D341Med (cell line): ENCODE results near the gene GDI1.
A peak's percentile ranks its signal among the peaks of the same experiment; 100 is the strongest.

ENCODE experiments used
- DNase-seq: peaks from one replicate; pipeline ENCODE4 v3.0.0; 2012; ENCODE audit warnings: low spot score

The GDI1 gene

GRCh38 chrX:154481911-154482601 lies 45.1 kb downstream of the GDI1 start:
- DNase-seq: no peak

GRCh38 chrX:154482786-154483185 lies 45.8 kb downstream of the GDI1 start:
- no peak for DNase-seq

GRCh38 chrX:154483325-154483724 lies 46.4 kb downstream of the GDI1 start:
- no peak for DNase-seq

DNA sequence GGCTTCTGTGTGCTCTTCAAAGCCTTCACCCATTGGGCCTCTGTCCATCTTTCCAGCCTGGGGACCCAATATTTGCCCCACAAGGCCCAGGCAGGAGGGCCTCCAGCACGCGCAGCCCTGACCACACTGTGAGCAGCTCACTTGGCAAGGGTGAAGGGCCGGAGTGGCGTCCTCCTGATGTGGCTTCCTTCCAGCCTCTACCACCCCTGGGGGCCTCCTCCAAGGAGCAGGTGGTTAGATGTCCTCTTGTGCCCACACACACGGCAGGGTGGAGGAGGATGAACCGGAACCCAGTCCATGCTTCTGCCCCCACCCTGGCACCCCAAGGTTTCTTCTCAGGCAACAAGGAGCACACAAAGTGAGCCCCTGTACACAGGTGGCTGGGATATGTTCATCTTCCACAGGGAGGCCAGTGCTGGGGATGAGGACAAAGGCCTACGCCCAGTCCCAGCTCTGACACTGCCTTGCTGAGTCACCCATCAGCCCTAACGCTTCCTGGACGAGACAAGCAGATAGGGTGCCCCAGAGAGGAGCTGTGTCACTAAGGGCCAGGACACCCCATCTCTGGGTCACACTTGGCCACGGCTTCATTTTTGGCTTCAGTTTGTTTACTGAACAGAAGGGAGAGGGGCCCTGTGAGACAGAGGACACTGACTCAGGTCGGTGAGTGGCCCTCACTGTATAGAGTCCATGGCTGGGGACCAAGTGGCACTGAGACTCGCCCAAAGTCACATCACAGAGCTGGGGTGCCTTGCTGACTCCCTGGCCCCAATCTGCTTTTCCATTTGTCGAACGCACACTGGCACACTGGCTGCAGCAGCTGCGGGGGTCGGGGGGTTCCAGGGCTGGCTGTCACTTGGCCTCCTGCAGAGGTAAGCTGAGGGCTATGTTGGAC lies 47.5 kb downstream of the GDI1 start:
- no peak for DNase-seq

- DNase-seq: no peak
Observed at GRCh38 chrX:154485150-154486051, 48.4 kb downstream of the GDI1 start.

DNA sequence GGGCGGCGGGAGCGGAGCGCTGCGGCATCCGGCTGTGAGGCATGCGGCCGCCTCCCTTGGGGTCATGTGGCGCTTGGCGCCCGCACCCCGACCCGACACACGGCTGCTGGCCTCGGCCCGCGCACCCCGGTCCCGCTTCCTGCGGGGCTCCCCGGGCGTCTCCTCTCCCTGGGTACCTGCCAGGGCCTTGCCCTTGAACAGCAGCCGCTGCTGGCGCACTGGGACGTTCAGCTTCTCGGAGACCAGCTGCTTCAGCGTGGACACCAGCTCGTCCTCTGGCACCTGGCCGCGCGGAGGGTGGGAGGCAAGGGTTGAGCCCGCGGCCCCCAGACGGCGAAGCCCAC lies 49.1 kb downstream of the GDI1 start:
- peak; percentile 42 for DNase-seq

DNA sequence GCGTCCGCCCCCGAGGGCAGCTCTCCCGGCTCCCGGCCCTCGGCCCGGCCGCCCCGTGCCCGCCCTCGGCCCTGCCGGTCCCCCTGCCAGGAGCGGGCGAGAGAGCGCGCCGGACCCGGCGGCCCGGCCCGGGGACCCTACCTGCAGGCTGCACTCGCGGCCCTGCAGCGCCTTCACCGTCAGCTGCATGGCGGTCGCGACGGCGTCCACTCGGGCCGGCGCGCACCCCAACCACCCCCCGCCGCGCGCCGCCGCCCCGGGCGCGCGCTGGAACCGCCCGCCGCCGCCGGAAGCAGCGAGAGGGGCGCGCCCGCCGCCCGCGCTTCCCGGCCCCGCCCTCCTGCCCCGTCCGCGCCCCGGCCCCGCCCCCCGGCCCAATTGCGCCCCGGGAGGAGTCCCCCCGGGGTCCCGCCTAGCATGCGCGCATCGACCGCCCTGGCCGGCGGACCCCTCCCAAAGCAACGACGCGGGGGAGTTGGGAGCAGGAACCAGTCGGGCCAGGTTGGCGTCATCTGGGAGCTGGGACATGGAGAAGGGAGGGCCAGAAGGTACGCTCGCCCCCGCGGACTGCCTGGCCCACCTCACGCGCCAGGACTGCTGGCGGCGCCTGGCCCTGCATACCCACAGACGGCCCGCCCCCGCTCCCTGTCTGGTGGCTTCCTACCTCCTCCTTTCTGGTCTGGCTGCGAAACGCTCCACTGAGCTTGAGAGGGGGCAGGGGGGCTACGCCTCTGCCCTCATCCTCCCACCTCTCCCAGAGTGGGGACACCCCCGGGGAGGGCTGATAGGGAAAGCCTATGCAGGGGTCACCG lies 49.6 kb downstream of the GDI1 start, which contains the start of gene UBL4A:
Gene UBL4A, minus strand, starts transcription at position 220 of the 812 bp plus-strand sequence. Its CDS starts 31 bp downstream, at position 189.
- peak; percentile 85 for DNase-seq

- DNase-seq: no peak
Observed at GRCh38 chrX:154487518-154488290, 50.8 kb downstream of the GDI1 start.

GRCh38 chrX:154488336-154489075 lies 51.6 kb downstream of the GDI1 start:
- no peak for DNase-seq

- no peak for DNase-seq
Observed at GRCh38 chrX:154489182-154489581, 52.2 kb downstream of the GDI1 start.

DNA sequence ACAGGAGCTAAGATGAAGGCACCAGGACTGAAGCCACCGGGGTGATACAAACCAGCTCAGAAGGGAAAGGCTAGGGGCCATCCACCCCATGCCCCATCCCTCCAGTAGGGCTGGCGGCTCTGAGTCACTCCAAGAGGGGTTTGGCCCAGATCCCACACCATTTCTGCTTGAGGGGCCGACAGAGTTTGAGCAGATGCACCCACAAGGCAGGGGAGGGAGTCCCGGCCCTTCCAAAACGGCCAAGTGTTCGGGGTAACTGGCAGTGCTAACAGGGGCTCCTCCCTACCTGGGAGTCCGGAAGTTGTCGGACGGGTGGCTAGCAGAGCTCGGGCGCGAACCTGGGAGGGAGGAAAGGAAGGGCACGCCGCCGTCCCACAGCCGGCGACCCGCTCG lies 53.1 kb downstream of the GDI1 start:
- DNase-seq: no peak

DNA sequence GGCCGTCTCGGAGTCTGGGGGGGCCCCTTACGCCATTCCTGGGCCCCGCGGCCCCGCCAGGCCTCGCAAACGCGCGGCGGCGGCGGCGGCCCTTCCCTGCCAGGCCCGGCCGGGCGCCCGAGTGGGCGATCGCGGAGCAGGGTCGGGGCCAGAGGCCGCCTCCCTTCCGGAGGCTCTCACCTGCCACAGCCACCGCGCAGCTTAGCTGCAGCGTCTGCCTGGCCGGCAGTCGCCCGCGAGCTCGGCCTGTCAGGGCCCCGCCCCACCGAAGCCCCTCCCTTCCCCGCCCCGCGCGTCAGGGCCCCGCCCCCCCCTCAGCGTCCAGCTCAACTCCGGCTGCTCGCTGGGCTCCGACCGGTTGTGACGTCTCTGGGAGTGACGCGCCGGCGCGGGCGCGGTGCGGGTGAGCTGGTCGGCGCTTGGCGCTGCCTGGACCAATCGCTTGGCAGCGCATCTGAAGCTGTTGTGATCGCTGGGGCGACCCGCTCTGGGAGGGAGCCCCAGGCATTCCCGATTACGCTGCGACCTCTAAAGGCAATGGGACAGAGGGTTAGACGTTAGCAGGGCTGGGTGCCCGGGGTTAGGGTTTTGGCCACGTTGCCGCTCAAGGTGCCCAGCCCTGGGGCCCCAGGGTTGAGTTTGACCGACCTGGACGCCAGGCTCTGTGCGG lies 53.6 kb downstream of the GDI1 start, which contains the start of gene SLC10A3:
Gene SLC10A3, minus strand, starts transcription at position 216 of the 670 bp plus-strand sequence. CDS start 1,689 bp downstream, outside the sequence.
- DNase-seq: peak; percentile 93
